Tibial nerve (tissue), 4 donors: ENCODE measurements around the gene FADS1. TPM values are rescaled to one million over a fixed set of nuclear protein-coding genes. Genes with fewer than 3 reads are reported as not detected.
A peak's percentile ranks its signal among the peaks of the same experiment; 100 is the strongest.

Experiments
- DNase-seq, 2 donors: peaks; one replicate each; pipeline ENCODE4 v3.0.0-alpha.2; 2019; ENCODE audit warnings: low spot score in 2 of 2
- H3K27ac ChIP-seq, 4 donors: fragments of 200-600 bp; sonication (generic) in 3 of 4; one replicate each; pipeline ENCODE4 v1.5.1; 2017 to 2019; ENCODE audit warnings: mild to moderate bottlenecking in 1 of 4
- H3K27me3 ChIP-seq, 2 donors: fragments of 200-600 bp; sonication (generic) in 1 of 2; one replicate each; pipeline versions ENCODE4 v1.5.1 to v1.6.0; 2017 to 2019
- H3K36me3 ChIP-seq, 3 donors: fragments of 200-600 bp; sonication (generic); one replicate each; pipeline ENCODE4 v1.5.1; 2018 to 2019
- H3K4me1 ChIP-seq, 4 donors: fragments of 200-600 bp; sonication (generic) in 3 of 4; one replicate each; pipeline ENCODE4 v1.5.1; 2017 to 2019
- H3K4me3 ChIP-seq, 4 donors: fragments of 200-600 bp; sonication (generic) in 3 of 4; one replicate each; pipeline ENCODE4 v1.5.1; 2017 to 2019; ENCODE audit warnings: mild to moderate bottlenecking in 1 of 4, moderate library complexity in 1 of 4
- H3K9me3 ChIP-seq, 4 donors: fragments of 200-600 bp; sonication (generic) in 3 of 4; one replicate each; pipeline ENCODE4 v1.5.1; 2017 to 2019
- CTCF ChIP-seq, 5 experiments: fragments of 200-600 bp in 3 of 5; fragments of 450-650 bp in 2 of 5; sonication (generic) in 3 of 5; IDR thresholded peaks; one replicate each; pipeline ENCODE4 v1.5.1; 2016 to 2019; ENCODE audit warnings: antibody characterized with exemption in 5 of 5, mild to moderate bottlenecking in 3 of 5, moderate library complexity in 2 of 5
- EP300 ChIP-seq, 2 donors: sonication (generic); formaldehyde crosslinking; IDR thresholded peaks; one replicate each; pipeline ENCODE4 v1.6.1; 2017; ENCODE audit warnings: antibody characterized with exemption in 2 of 2, mild to moderate bottlenecking in 1 of 2
- POLR2A ChIP-seq, 2 donors: fragments of 450-650 bp; IDR thresholded peaks; one replicate each; pipeline ENCODE4 v1.6.1; 2017; ENCODE audit warnings: antibody characterized with exemption in 2 of 2, mild to moderate bottlenecking in 2 of 2, moderate library complexity in 2 of 2
- WGBS, 2 donors: methylation state at CpG; one replicate each; pipeline ENCODE4 v1.1.5; 2018; 5-methylcytosine and 5-hydroxymethylcytosine counted together
- total RNA-seq, 4 donors: library from RNA; depleted of rRNA; stranded (reverse); fragments of >200 nt; gene quantifications; one replicate each; pipeline ENCODE4 v1.1.0, GENCODE V29; 2016

FADS1 gene
- total RNA-seq, 4 donors from 2014 or later = 33.7 to 61.6 (median 47.0) TPM

GRCh38 chr11:61854966-61855714 lies 38.3 kb upstream of the FADS1 start:
- Histone ChIP-seq H3K27ac (peak overlapping the region in 2 of 4 donors; percentile 24 to 84), H3K9me3 (no peaks in the 10 kb centered on the region), H3K36me3 (peaks cover 0 to 57% (median 0%) of the 10 kb centered on the region in 3 donors), H3K4me1 (peaks cover 0 to 50% (median 17%) of the 10 kb centered on the region in 4 donors), H3K27me3 (no peaks in the 10 kb centered on the region), H3K4me3 (no peak overlapping the region)
- DNase-seq = no peak
- TF ChIP-seq POLR2A (IDR thresholded peaks at IDR 0.05) = no peak
- no peak for TF ChIP-seq CTCF (IDR thresholded peaks at IDR 0.05)
- TF ChIP-seq EP300 (IDR thresholded peaks at IDR 0.05) = no peak
- WGBS, 2 donors = 47 to 61% methylated on average over 7 to 14 of the region's 14 CpGs

GRCh38 chr11:61854206-61854895 lies 37.5 kb upstream of the FADS1 start:
- Histone ChIP-seq H3K4me3 (no peak overlapping the region), H3K27me3 (no peaks in the 10 kb centered on the region), H3K27ac (peak overlapping the region in 3 of 4 donors; percentile 55 to 84 (median 80)), H3K4me1 (peaks cover 0 to 50% (median 17%) of the 10 kb centered on the region in 4 donors), H3K9me3 (no peaks in the 10 kb centered on the region), H3K36me3 (peaks cover 0 to 57% (median 0%) of the 10 kb centered on the region in 3 donors)
- TF ChIP-seq POLR2A (IDR thresholded peaks at IDR 0.05) (no peak), CTCF (IDR thresholded peaks at IDR 0.05) (no peak), EP300 (IDR thresholded peaks at IDR 0.05) (no peak)
- WGBS, 2 donors = 84 to 86% methylated on average over 17 of the region's 17 CpGs
- DNase-seq = no peak

- TF ChIP-seq CTCF (IDR thresholded peaks at IDR 0.05) (no peak), EP300 (IDR thresholded peaks at IDR 0.05) (peak in 1 of 2 donors; percentile 83)
- Histone ChIP-seq H3K36me3 (peaks cover 0 to 57% (median 0%) of the 10 kb centered on the region in 3 donors), H3K4me1 (peaks cover 0 to 50% (median 17%) of the 10 kb centered on the region in 4 donors), H3K4me3 (no peak overlapping the region), H3K9me3 (no peaks in the 10 kb centered on the region), H3K27me3 (no peaks in the 10 kb centered on the region), H3K27ac (peak overlapping the region in 3 of 4 donors; percentile 55 to 84 (median 80))
- DNase-seq = no peak
- WGBS, 2 donors = 55 to 69% methylated on average over 13 of the region's 13 CpGs
Observed at GRCh38 chr11:61853698-61854169, 36.9 kb upstream of the FADS1 start.

GRCh38 chr11:61851900-61852295 lies 35.1 kb upstream of the FADS1 start:
- H3K27ac ChIP-seq = peak overlapping the region in 2 of 4 donors; percentile 69 to 84
- H3K27me3 ChIP-seq = no peaks in the 10 kb centered on the region
- H3K9me3 ChIP-seq = no peaks in the 10 kb centered on the region
- peaks cover 0 to 50% (median 17%) of the 10 kb centered on the region in 4 donors for H3K4me1 ChIP-seq
- H3K4me3 ChIP-seq = no peak overlapping the region
- DNase-seq = no peak
- 71 to 73% methylated on average over 6 of the region's 6 CpGs for WGBS, 2 donors
- TF ChIP-seq CTCF (IDR thresholded peaks at IDR 0.05) (no peak), POLR2A (IDR thresholded peaks at IDR 0.05) (no peak), EP300 (IDR thresholded peaks at IDR 0.05) (no peak)
- H3K36me3 ChIP-seq = peaks cover 0 to 54% (median 0%) of the 10 kb centered on the region in 3 donors
